Stimulated activated CD8-positive, alpha-beta memory T cell treated with anti-CD3 and anti-CD28 coated beads, Interleukin-15, amount 100 ng/mL, for 4 hours (primary cell): ENCODE data around the gene HSPBP1.
A peak's percentile ranks its signal among the peaks of the same experiment; 100 is the strongest.
"Not testable (repeated sequence)": the region's sequence is repeated elsewhere in the genome, so short reads cannot be mapped to it uniquely, and the experiment has no call there.

Experiments
- DNase-seq, 2 donors: peaks; one replicate each; pipeline ENCODE4 v3.0.0-alpha.2; 2020; ENCODE audit warnings: low read depth in 2 of 2

The HSPBP1 gene

GRCh38 chr19:55279770-55280643, at the start of gene HSPBP1:
TSS of gene HSPBP1 (minus strand) at chr19:55280110. CDS start at chr19:55279608, 502 bp downstream.
- DNase-seq: peak; percentile 85 to 87

GRCh38 chr19:55328774-55329318, 48.9 kb upstream of the HSPBP1 start:
- DNase-seq: not testable (repeated sequence)

GRCh38 chr19:55325172-55325571, 45.3 kb upstream of the HSPBP1 start, which contains the start of gene TMEM150B:
TSS of gene TMEM150B (minus strand) at chr19:55325341. CDS start at chr19:55321036, 4,305 bp downstream.
- DNase-seq: no peak

- no peak for DNase-seq
Observed at GRCh38 chr19:55324662-55325061, 44.8 kb upstream of the HSPBP1 start.

GRCh38 chr19:55322204-55322885, 42.4 kb upstream of the HSPBP1 start:
- DNase-seq: no peak

GRCh38 chr19:55321466-55322137, 41.7 kb upstream of the HSPBP1 start:
- DNase-seq: no peak

GRCh38 chr19:55320844-55321419, 41.0 kb upstream of the HSPBP1 start:
- DNase-seq: no peak

GRCh38 chr19:55319785-55320184, 39.9 kb upstream of the HSPBP1 start:
- no peak for DNase-seq

- no peak for DNase-seq
Observed at GRCh38 chr19:55316646-55317045, 36.7 kb upstream of the HSPBP1 start.

- DNase-seq: no peak
Observed at GRCh38 chr19:55315956-55316525, 36.1 kb upstream of the HSPBP1 start.

GRCh38 chr19:55314396-55314795, 34.5 kb upstream of the HSPBP1 start:
- DNase-seq: no peak

- no peak for DNase-seq
Observed at GRCh38 chr19:55312621-55313512, 33.0 kb upstream of the HSPBP1 start.

GRCh38 chr19:55311797-55312196, 31.9 kb upstream of the HSPBP1 start:
- DNase-seq: no peak

- DNase-seq: no peak
Observed at GRCh38 chr19:55311397-55311796, 31.5 kb upstream of the HSPBP1 start.

GRCh38 chr19:55310498-55310897, 30.6 kb upstream of the HSPBP1 start:
- no peak for DNase-seq

GRCh38 chr19:55309448-55309847, 29.5 kb upstream of the HSPBP1 start:
- no peak for DNase-seq

GRCh38 chr19:55308281-55308680, 28.4 kb upstream of the HSPBP1 start:
- no peak for DNase-seq

GRCh38 chr19:55306712-55307111, 26.8 kb upstream of the HSPBP1 start:
- no peak for DNase-seq

- no peak for DNase-seq
Observed at GRCh38 chr19:55305983-55306562, 26.2 kb upstream of the HSPBP1 start.

GRCh38 chr19:55305491-55305890, 25.6 kb upstream of the HSPBP1 start:
- DNase-seq: no peak
